Daoy (cell line): Measurements from ENCODE around the gene ONECUT1. TPM values are rescaled to one million over a fixed set of nuclear protein-coding genes. Genes with fewer than 3 reads are reported as not detected.

Experiments used
- total RNA-seq: library from RNA; depleted of rRNA; stranded (reverse); fragments of >200 nt; shearing (Covaris generic); gene quantifications from 2 replicates; pipeline ENCODE4 v1.2.3, GENCODE V29; 2014; rRNA removed

ONECUT1 gene
- total RNA-seq, 1 experiment from 2014 or later, result not detected

Other genes starting within 250 kb of the ONECUT1 start
- gene ARPP19, start 221.3 kb downstream of the ONECUT1 start, total RNA-seq, result 372 and 409 TPM in 2 replicates
- 9.7 and 12.2 TPM in 2 replicates for gene ATOSA, start 110.9 kb downstream of the ONECUT1 start, total RNA-seq